ENCODE results near the gene RCC1. TPM values are rescaled to one million over a fixed set of nuclear protein-coding genes. Genes with fewer than 3 reads are reported as not detected.

Gene RCC1
- total and polyA plus RNA-seq, 4 donors = 2.2 to 21.8 (median 18.5) TPM

DNA sequence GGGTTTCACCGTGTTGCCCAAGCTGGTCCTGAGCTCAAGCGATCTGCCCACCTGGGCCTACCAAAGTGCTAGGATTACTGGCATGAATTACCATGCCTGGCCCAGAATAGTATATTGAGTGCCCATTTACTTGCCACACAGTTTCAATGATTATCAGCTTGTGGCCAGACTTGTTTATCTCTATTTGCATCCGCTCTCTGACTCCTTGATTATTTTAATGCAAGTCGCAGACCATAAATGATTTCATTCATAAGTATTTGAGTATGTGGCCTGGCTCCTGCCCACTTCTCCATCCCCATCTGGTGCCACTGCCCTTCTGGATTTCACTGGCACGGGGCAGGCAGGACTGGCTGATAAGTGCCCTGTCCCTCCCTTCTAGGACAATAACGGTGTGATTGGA, 28.8 kb downstream of the RCC1 start:
- no peaks in the 10 kb centered on the region for H3K4me1 ChIP-seq (ENCODE audit: control insufficient read depth in 4 of 4, insufficient read depth in 4 of 4, low read length in 3 of 4)
- H3K36me3 ChIP-seq (ENCODE audit: control insufficient read depth in 4 of 4, insufficient read depth in 3 of 4, low read depth in 1 of 4, low read length in 3 of 4) = peaks cover 4 to 28% (median 11%) of the 10 kb centered on the region in 4 donors
- no peak overlapping the region for H3K27ac ChIP-seq (ENCODE audit: low read depth in 1 of 2, low read length in 2 of 2)
- DNase-seq (ENCODE audit: low spot score) = no peak
- no peak overlapping the region for H3K9ac ChIP-seq (ENCODE audit: low read depth in 1 of 2, low read length in 2 of 2)
- H3K27me3 ChIP-seq (ENCODE audit: control insufficient read depth in 4 of 4, insufficient read depth in 4 of 4, low read length in 3 of 4) = no peaks in the 10 kb centered on the region
- 96% methylated on average over 6 of the region's 6 CpGs for WGBS
- H3K9me3 ChIP-seq (ENCODE audit: control insufficient read depth in 4 of 4, low read length in 3 of 4) = no peaks in the 10 kb centered on the region
- H3K4me3 ChIP-seq (ENCODE audit: low read depth in 1 of 3, low read length in 3 of 3) = no peak overlapping the region
- TF ChIP-seq, protein P1, sequence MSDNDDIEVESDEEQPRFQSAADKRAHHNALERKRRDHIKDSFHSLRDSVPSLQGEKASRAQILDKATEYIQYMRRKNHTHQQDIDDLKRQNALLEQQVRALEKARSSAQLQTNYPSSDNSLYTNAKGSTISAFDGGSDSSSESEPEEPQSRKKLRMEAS (IDR thresholded peaks at IDR 0.05) = no peak
- TF ChIP-seq RAD21 (IDR thresholded peaks at IDR 0.05) (no peak), FOXA2 (IDR thresholded peaks at IDR 0.05) (no peak), NR2F2 (IDR thresholded peaks at IDR 0.05) (no peak), JUND (IDR thresholded peaks at IDR 0.05) (no peak), HNF4A (conservative IDR thresholded peaks at IDR 0.05) (no peak), EGR1 (IDR thresholded peaks at IDR 0.05; ENCODE audit: low read depth in 2 of 2) (no peak), HNF4G (IDR thresholded peaks at IDR 0.05) (no peak), YY1 (IDR thresholded peaks at IDR 0.05) (no peak), GABPA (IDR thresholded peaks at IDR 0.05 in 1 of 2, conservative IDR thresholded peaks at IDR 0.05 in 1 of 2) (no peak), SP1 (IDR thresholded peaks at IDR 0.05) (no peak), FOXA1 (IDR thresholded peaks at IDR 0.05) (no peak), TAF1 (conservative IDR thresholded peaks at IDR 0.05) (no peak), RXRA (IDR thresholded peaks at IDR 0.05) (no peak)
- TF ChIP-seq, protein P2, sequence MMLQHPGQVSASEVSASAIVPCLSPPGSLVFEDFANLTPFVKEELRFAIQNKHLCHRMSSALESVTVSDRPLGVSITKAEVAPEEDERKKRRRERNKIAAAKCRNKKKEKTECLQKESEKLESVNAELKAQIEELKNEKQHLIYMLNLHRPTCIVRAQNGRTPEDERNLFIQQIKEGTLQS (IDR thresholded peaks at IDR 0.05) = no peak
- TF ChIP-seq, protein P3, sequence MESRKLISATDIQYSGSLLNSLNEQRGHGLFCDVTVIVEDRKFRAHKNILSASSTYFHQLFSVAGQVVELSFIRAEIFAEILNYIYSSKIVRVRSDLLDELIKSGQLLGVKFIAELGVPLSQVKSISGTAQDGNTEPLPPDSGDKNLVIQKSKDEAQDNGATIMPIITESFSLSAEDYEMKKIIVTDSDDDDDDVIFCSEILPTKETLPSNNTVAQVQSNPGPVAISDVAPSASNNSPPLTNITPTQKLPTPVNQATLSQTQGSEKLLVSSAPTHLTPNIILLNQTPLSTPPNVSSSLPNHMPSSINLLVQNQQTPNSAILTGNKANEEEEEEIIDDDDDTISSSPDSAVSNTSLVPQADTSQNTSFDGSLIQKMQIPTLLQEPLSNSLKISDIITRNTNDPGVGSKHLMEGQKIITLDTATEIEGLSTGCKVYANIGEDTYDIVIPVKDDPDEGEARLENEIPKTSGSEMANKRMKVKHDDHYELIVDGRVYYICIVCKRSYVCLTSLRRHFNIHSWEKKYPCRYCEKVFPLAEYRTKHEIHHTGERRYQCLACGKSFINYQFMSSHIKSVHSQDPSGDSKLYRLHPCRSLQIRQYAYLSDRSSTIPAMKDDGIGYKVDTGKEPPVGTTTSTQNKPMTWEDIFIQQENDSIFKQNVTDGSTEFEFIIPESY (IDR thresholded peaks at IDR 0.05) = no peak
- TF ChIP-seq, protein P4, sequence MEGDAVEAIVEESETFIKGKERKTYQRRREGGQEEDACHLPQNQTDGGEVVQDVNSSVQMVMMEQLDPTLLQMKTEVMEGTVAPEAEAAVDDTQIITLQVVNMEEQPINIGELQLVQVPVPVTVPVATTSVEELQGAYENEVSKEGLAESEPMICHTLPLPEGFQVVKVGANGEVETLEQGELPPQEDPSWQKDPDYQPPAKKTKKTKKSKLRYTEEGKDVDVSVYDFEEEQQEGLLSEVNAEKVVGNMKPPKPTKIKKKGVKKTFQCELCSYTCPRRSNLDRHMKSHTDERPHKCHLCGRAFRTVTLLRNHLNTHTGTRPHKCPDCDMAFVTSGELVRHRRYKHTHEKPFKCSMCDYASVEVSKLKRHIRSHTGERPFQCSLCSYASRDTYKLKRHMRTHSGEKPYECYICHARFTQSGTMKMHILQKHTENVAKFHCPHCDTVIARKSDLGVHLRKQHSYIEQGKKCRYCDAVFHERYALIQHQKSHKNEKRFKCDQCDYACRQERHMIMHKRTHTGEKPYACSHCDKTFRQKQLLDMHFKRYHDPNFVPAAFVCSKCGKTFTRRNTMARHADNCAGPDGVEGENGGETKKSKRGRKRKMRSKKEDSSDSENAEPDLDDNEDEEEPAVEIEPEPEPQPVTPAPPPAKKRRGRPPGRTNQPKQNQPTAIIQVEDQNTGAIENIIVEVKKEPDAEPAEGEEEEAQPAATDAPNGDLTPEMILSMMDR (IDR thresholded peaks at IDR 0.05; ENCODE audit: low read depth, low read length, missing input control) = no peak
- TF ChIP-seq, protein P5, sequence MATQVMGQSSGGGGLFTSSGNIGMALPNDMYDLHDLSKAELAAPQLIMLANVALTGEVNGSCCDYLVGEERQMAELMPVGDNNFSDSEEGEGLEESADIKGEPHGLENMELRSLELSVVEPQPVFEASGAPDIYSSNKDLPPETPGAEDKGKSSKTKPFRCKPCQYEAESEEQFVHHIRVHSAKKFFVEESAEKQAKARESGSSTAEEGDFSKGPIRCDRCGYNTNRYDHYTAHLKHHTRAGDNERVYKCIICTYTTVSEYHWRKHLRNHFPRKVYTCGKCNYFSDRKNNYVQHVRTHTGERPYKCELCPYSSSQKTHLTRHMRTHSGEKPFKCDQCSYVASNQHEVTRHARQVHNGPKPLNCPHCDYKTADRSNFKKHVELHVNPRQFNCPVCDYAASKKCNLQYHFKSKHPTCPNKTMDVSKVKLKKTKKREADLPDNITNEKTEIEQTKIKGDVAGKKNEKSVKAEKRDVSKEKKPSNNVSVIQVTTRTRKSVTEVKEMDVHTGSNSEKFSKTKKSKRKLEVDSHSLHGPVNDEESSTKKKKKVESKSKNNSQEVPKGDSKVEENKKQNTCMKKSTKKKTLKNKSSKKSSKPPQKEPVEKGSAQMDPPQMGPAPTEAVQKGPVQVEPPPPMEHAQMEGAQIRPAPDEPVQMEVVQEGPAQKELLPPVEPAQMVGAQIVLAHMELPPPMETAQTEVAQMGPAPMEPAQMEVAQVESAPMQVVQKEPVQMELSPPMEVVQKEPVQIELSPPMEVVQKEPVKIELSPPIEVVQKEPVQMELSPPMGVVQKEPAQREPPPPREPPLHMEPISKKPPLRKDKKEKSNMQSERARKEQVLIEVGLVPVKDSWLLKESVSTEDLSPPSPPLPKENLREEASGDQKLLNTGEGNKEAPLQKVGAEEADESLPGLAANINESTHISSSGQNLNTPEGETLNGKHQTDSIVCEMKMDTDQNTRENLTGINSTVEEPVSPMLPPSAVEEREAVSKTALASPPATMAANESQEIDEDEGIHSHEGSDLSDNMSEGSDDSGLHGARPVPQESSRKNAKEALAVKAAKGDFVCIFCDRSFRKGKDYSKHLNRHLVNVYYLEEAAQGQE (IDR thresholded peaks at IDR 0.05) = no peak

Measured in liver (tissue), 9 donors.